Activated CD4-positive, alpha-beta T cell treated with anti-CD3 and anti-CD28 coated beads for 4 hours (primary cell): ENCODE measurements around the gene DAAM1.

Experiments
- DNase-seq, 2 donors: peaks; one replicate each; pipeline ENCODE4 v3.0.0-alpha.2; 2020

DAAM1 gene

GRCh38 chr14:59293935-59294661 lies 105.6 kb downstream of the DAAM1 start:
- DNase-seq, result no peak

- DNase-seq, result no peak
These were observed 106.2 kb downstream of the DAAM1 start for GRCh38 chr14:59294662-59294992.

GRCh38 chr14:59295951-59296350 lies 107.5 kb downstream of the DAAM1 start:
- no peak for DNase-seq

GRCh38 chr14:59296508-59296907 lies 108.0 kb downstream of the DAAM1 start:
- DNase-seq, result no peak

- DNase-seq, result no peak
These were observed 108.8 kb downstream of the DAAM1 start for GRCh38 chr14:59297071-59297776.

GRCh38 chr14:59299731-59300130 lies 111.3 kb downstream of the DAAM1 start:
- DNase-seq, result no peak

- no peak for DNase-seq
These were observed 112.9 kb downstream of the DAAM1 start for GRCh38 chr14:59301354-59301753.

- no peak for DNase-seq
These were observed 113.8 kb downstream of the DAAM1 start for GRCh38 chr14:59302313-59302712.

- DNase-seq, result no peak
These were observed 114.7 kb downstream of the DAAM1 start for GRCh38 chr14:59303216-59303615.

- DNase-seq, result no peak
These were observed 116.8 kb downstream of the DAAM1 start for GRCh38 chr14:59305231-59305630.

- no peak for DNase-seq
These were observed 117.5 kb downstream of the DAAM1 start for GRCh38 chr14:59305836-59306555.

- DNase-seq, result no peak
These were observed 118.3 kb downstream of the DAAM1 start for GRCh38 chr14:59306775-59307174.

GRCh38 chr14:59308086-59308485 lies 119.6 kb downstream of the DAAM1 start:
- DNase-seq, result no peak

- no peak for DNase-seq
These were observed 120.2 kb downstream of the DAAM1 start for GRCh38 chr14:59308673-59309072.

- no peak for DNase-seq
These were observed 120.9 kb downstream of the DAAM1 start for GRCh38 chr14:59309291-59309900.

GRCh38 chr14:59310633-59311032 lies 122.2 kb downstream of the DAAM1 start:
- DNase-seq, result no peak

- DNase-seq, result no peak
These were observed 123.3 kb downstream of the DAAM1 start for GRCh38 chr14:59311723-59312122.

GRCh38 chr14:59313144-59313651 lies 124.7 kb downstream of the DAAM1 start:
- DNase-seq, result no peak

GRCh38 chr14:59313658-59314608 lies 125.5 kb downstream of the DAAM1 start:
- DNase-seq, result no peak

- no peak for DNase-seq
These were observed 126.6 kb downstream of the DAAM1 start for GRCh38 chr14:59314953-59315599.

GRCh38 chr14:59316151-59316830 lies 127.8 kb downstream of the DAAM1 start:
- no peak for DNase-seq
